ENCODE data around the gene TDRD1. TPM values are rescaled to one million over a fixed set of nuclear protein-coding genes. Genes with fewer than 3 reads are reported as not detected.

The TDRD1 gene
- total and polyA plus RNA-seq, 4 donors, result 0.01 to 0.17 (median 0.07) TPM

GRCh38 chr10:114223066-114223465 lies 43.9 kb downstream of the TDRD1 start:
- Histone ChIP-seq H3K9ac (ENCODE audit: low read depth in 1 of 2, low read length in 2 of 2) (no peak overlapping the region), H3K27ac (ENCODE audit: low read depth in 1 of 2, low read length in 2 of 2) (no peak overlapping the region), H3K9me3 (ENCODE audit: control insufficient read depth in 4 of 4, low read length in 3 of 4) (no peaks in the 10 kb centered on the region), H3K36me3 (ENCODE audit: control insufficient read depth in 4 of 4, insufficient read depth in 3 of 4, low read depth in 1 of 4, low read length in 3 of 4) (no peaks in the 10 kb centered on the region), H3K4me1 (ENCODE audit: control insufficient read depth in 4 of 4, insufficient read depth in 4 of 4, low read length in 3 of 4) (peaks cover 0 to 11% (median 8%) of the 10 kb centered on the region in 4 donors), H3K4me3 (ENCODE audit: low read depth in 1 of 3, low read length in 3 of 3) (no peak overlapping the region), H3K27me3 (ENCODE audit: control insufficient read depth in 4 of 4, insufficient read depth in 4 of 4, low read length in 3 of 4) (no peaks in the 10 kb centered on the region)
- no peak for DNase-seq (ENCODE audit: low spot score)
- 38% methylated on average over 4 of the region's 4 CpGs for WGBS
- no peak for TF ChIP-seq ATF3 (IDR thresholded peaks at IDR 0.05)
- TF ChIP-seq EGR1 (IDR thresholded peaks at IDR 0.05; ENCODE audit: low read depth in 2 of 2), result no peak
- TF ChIP-seq RXRA (IDR thresholded peaks at IDR 0.05), result peak; percentile 39 to 93
- TF ChIP-seq ZBTB33 (IDR thresholded peaks at IDR 0.05), result no peak
- TF ChIP-seq MAX (IDR thresholded peaks at IDR 0.05), result no peak
- TF ChIP-seq GABPA (IDR thresholded peaks at IDR 0.05 in 1 of 2, conservative IDR thresholded peaks at IDR 0.05 in 1 of 2), result no peak
- TF ChIP-seq HNF4G (IDR thresholded peaks at IDR 0.05), result no peak
- no peak for TF ChIP-seq NR2F2 (IDR thresholded peaks at IDR 0.05)
- no peak for TF ChIP-seq REST (IDR thresholded peaks at IDR 0.05)
- no peak for TF ChIP-seq SP1 (IDR thresholded peaks at IDR 0.05)
- TF ChIP-seq HNF4A (conservative IDR thresholded peaks at IDR 0.05), result peak; percentile 56 to 86
- no peak for TF ChIP-seq CTCF (IDR thresholded peaks at IDR 0.05; ENCODE audit: low read depth, low read length, missing input control)
- TF ChIP-seq FOXA1 (IDR thresholded peaks at IDR 0.05), result no peak
- TF ChIP-seq TAF1 (conservative IDR thresholded peaks at IDR 0.05), result no peak
- TF ChIP-seq JUND (IDR thresholded peaks at IDR 0.05), result no peak
- peak; percentile 54 for TF ChIP-seq YY1 (IDR thresholded peaks at IDR 0.05)
- no peak for TF ChIP-seq RAD21 (IDR thresholded peaks at IDR 0.05)
- peak; percentile 43 for TF ChIP-seq FOXA2 (IDR thresholded peaks at IDR 0.05)
